Mesendoderm (in vitro differentiated cells): ENCODE data around the gene SHROOM4.

Experiments
- DNase-seq: peaks from one replicate; pipeline ENCODE4 v3.0.0; 2013
- H2AK5ac ChIP-seq: 2 replicates; pipeline ENCODE4 v1.6.1; 2013; ENCODE audit warnings: low read length, inconsistent platforms
- H2BK120ac ChIP-seq: 2 replicates; pipeline ENCODE4 v1.6.1; 2013; ENCODE audit warnings: low read depth, mild to moderate bottlenecking, low read length, moderate library complexity, mixed read lengths
- H2BK15ac ChIP-seq: replicated peaks from 2 replicates; pipeline ENCODE4 v1.6.1; 2013; ENCODE audit warnings: low read depth, mild to moderate bottlenecking, moderate library complexity
- H2BK5ac ChIP-seq: 2 replicates; pipeline ENCODE4 v1.6.1; 2013; ENCODE audit warnings: low read length, inconsistent platforms
- H3K18ac ChIP-seq: 2 replicates; pipeline ENCODE4 v1.6.1; 2013; ENCODE audit warnings: mild to moderate bottlenecking, low read length, mixed read lengths
- H3K23ac ChIP-seq: one replicate; pipeline ENCODE4 v1.6.1; 2013; ENCODE audit warnings: low read length
- H3K27ac ChIP-seq: 2 replicates; pipeline ENCODE4 v1.5.1; 2013; ENCODE audit warnings: low read depth, mild to moderate bottlenecking, inconsistent platforms, low read length, moderate library complexity
- H3K27me3 ChIP-seq: 2 replicates; pipeline ENCODE4 v1.6.1; 2013; ENCODE audit warnings: low read length, control low read depth, mild to moderate bottlenecking, inconsistent platforms; ENCODE audit not compliant: insufficient read depth, poor library complexity
- H3K36me3 ChIP-seq: 2 replicates; pipeline ENCODE4 v1.6.1; 2013; ENCODE audit warnings: low read length, inconsistent platforms; ENCODE audit not compliant: control insufficient read depth, insufficient read depth
- H3K4ac ChIP-seq: one replicate; pipeline ENCODE4 v1.6.1; 2013; ENCODE audit warnings: low read depth, mild to moderate bottlenecking, low read length, moderate library complexity
- H3K4me1 ChIP-seq: 2 replicates; pipeline ENCODE4 v1.6.1; 2013; ENCODE audit warnings: low read depth, low read length, inconsistent platforms; ENCODE audit not compliant: control insufficient read depth
- H3K4me2 ChIP-seq: 2 replicates; pipeline ENCODE4 v1.6.1; 2013; ENCODE audit warnings: low read length
- H3K4me3 ChIP-seq: 2 replicates; pipeline ENCODE4 v1.5.1; 2013; ENCODE audit warnings: mild to moderate bottlenecking, low read length
- H3K56ac ChIP-seq: one replicate; pipeline ENCODE4 v1.6.1; 2013; ENCODE audit warnings: low read length
- H3K79me1 ChIP-seq: 2 replicates; pipeline ENCODE4 v1.6.1; 2013; ENCODE audit warnings: low read length, inconsistent platforms
- H3K79me2 ChIP-seq: 2 replicates; pipeline ENCODE4 v1.6.1; 2013; ENCODE audit warnings: mild to moderate bottlenecking, low read length; ENCODE audit not compliant: control insufficient read depth, insufficient read depth
- H3K9ac ChIP-seq: 2 replicates; pipeline ENCODE4 v1.6.1; 2013; ENCODE audit warnings: low read length, inconsistent platforms
- H4K5ac ChIP-seq: one replicate; pipeline ENCODE4 v1.6.1; 2013; ENCODE audit warnings: low read length
- H4K8ac ChIP-seq: one replicate; pipeline ENCODE4 v1.6.1; 2013; ENCODE audit warnings: low read depth, mild to moderate bottlenecking, control low read depth, low read length, moderate library complexity
- WGBS: extraction: QIAGEN DNeasy Blood & Tissue Kit; methylation state at CpG from one replicate; pipeline ENCODE4 v1.1.7; 2013; ENCODE audit warnings: low lambda C conversion rate, missing lambda C conversion rate; ENCODE audit not compliant: insufficient coverage; ENCODE audit errors: extremely low coverage; 5-methylcytosine and 5-hydroxymethylcytosine counted together

The SHROOM4 gene

DNA sequence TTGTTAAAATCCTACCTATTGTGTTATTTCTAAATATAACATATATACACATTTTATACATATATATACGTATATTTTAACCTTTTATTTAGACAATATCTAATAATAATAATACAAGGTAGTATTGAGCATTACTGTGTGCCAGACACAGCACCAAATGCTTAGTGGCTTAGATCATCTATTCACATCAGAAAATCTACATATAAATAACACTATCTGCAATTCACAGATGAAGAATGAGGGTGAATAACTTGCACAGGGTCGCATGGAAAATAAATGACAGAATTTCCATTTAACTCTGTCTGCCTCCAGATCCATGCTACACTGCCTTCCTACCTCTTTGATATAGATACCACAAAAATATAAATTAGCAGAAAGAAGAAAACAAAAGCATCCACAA lies 37.7 kb downstream of the SHROOM4 start:
- Histone ChIP-seq H3K18ac (no peak overlapping the region), H3K27ac (no peak overlapping the region), H2AK5ac (no peak overlapping the region), H3K23ac (no peak overlapping the region), H3K79me2 (no peaks in the 10 kb centered on the region), H3K56ac (no peak overlapping the region), H3K9ac (no peak overlapping the region), H3K4me2 (no peak overlapping the region), H3K4me3 (no peak overlapping the region), H2BK15ac (no peak overlapping the region), H3K36me3 (no peaks in the 10 kb centered on the region), H2BK5ac (no peak overlapping the region), H3K4ac (no peak overlapping the region), H3K4me1 (no peaks in the 10 kb centered on the region), H3K27me3 (no peaks in the 10 kb centered on the region), H4K8ac (no peak overlapping the region), H3K79me1 (no peaks in the 10 kb centered on the region), H2BK120ac (no peak overlapping the region), H4K5ac (no peak overlapping the region)
- 100% methylated on average over 1 of the region's 2 CpGs for WGBS
- no peak for DNase-seq

DNA sequence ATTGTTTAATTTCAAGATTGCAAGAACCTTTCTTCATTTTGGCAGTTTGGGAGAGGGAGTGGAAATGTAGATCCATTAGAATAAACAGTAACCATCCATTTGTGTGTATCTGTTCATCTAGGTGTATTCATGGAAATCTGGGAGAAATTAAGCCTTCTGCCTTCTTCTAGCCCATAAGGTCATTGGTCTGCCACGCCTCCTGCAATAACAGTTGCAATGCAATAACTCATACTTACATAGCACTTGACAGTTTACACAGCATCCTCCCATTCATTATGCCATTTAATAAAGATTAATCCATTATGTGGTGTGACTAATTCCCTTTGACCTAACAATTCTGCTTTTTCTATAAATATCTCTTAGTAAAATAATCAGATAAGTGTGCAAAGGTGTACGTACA lies 42.6 kb downstream of the SHROOM4 start:
- no peaks in the 10 kb centered on the region for H3K79me1 ChIP-seq
- H3K27ac ChIP-seq: no peak overlapping the region
- no peak overlapping the region for H3K56ac ChIP-seq
- no peak overlapping the region for H3K23ac ChIP-seq
- no peak for DNase-seq
- H3K4me1 ChIP-seq: no peaks in the 10 kb centered on the region
- H2AK5ac ChIP-seq: no peak overlapping the region
- H3K36me3 ChIP-seq: no peaks in the 10 kb centered on the region
- no peak overlapping the region for H2BK120ac ChIP-seq
- no peak overlapping the region for H2BK15ac ChIP-seq
- no CpG with 5 or more reads among the region's 2 CpGs for WGBS
- no peaks in the 10 kb centered on the region for H3K79me2 ChIP-seq
- H4K5ac ChIP-seq: no peak overlapping the region
- no peak overlapping the region for H3K9ac ChIP-seq
- no peaks in the 10 kb centered on the region for H3K27me3 ChIP-seq
- no peak overlapping the region for H3K4me3 ChIP-seq
- H2BK5ac ChIP-seq: no peak overlapping the region
- H3K18ac ChIP-seq: no peak overlapping the region
- no peak overlapping the region for H3K4me2 ChIP-seq
- no peak overlapping the region for H3K4ac ChIP-seq
- no peak overlapping the region for H4K8ac ChIP-seq

DNA sequence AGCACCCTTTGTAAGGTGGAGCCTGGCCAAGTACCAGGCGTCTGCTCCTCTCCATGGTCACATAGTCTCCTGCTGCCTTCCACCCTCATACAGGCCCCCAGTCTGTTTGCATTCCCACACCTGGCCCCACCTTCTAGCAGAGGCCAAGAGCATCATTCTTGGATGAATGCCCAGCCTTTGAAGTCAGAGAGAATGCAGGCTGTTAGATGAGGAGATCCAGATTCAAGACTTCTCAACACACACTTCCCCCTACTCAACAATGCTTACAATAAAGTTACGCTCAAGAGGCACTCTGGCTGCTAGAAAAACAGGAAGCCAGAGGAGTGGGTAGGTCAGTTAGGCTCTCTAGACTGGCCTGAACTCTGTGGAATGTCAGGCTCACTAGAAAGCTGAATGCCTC lies 43.3 kb downstream of the SHROOM4 start:
- Histone ChIP-seq H2BK15ac (no peak overlapping the region), H3K27ac (no peak overlapping the region), H3K79me2 (no peaks in the 10 kb centered on the region), H3K4me1 (no peaks in the 10 kb centered on the region), H2AK5ac (no peak overlapping the region), H3K79me1 (no peaks in the 10 kb centered on the region), H3K27me3 (no peaks in the 10 kb centered on the region), H3K23ac (no peak overlapping the region), H3K56ac (no peak overlapping the region), H4K5ac (no peak overlapping the region), H3K18ac (no peak overlapping the region), H3K4me3 (no peak overlapping the region), H3K4me2 (no peak overlapping the region), H4K8ac (no peak overlapping the region), H3K36me3 (no peaks in the 10 kb centered on the region), H3K4ac (no peak overlapping the region), H3K9ac (no peak overlapping the region), H2BK5ac (no peak overlapping the region), H2BK120ac (no peak overlapping the region)
- peak; percentile 47 for DNase-seq
- WGBS: no CpG with 5 or more reads among the region's 2 CpGs

DNA sequence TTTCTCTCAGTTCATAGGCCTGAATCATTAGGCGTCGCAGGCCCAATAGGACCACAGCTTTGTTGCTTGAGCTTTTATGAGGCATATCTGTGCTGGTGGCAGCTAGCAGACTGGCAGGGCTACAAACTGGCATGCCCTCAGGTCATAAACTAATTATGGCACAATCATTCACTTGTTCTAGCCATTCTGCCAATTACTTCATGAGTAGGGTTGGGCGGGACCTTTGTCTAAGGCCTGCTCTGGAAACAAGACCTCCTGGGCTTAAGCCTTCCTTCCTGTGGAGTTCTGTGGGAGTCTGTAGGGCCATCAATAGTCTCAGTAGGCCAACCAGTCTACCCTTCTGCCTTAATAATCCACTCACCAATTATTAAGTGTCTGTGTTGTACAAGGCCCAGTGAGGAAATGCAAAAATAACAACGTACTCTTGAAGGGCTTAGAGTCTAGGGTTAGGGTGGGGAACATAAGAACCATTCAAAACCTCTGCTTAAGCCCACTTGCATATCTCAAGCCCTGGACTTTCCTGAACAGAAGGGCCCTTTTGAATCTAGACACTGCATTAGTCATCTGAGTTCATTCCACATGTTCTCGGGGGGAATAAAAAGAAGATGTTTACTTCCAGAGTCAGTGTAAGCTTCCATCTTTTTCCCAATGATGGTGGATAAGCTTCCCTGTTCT lies 44.5 kb downstream of the SHROOM4 start:
- H3K4me3 ChIP-seq: no peak overlapping the region
- no peak overlapping the region for H3K9ac ChIP-seq
- DNase-seq: no peak
- no peak overlapping the region for H2BK5ac ChIP-seq
- no peaks in the 10 kb centered on the region for H3K79me2 ChIP-seq
- no peak overlapping the region for H3K4me2 ChIP-seq
- no peak overlapping the region for H4K5ac ChIP-seq
- no CpG with 5 or more reads among the region's 5 CpGs for WGBS
- no peak overlapping the region for H2AK5ac ChIP-seq
- no peak overlapping the region for H2BK120ac ChIP-seq
- H3K18ac ChIP-seq: peak overlapping the region; percentile 51
- no peak overlapping the region for H4K8ac ChIP-seq
- H3K56ac ChIP-seq: no peak overlapping the region
- no peak overlapping the region for H2BK15ac ChIP-seq
- H3K79me1 ChIP-seq: no peaks in the 10 kb centered on the region
- no peaks in the 10 kb centered on the region for H3K4me1 ChIP-seq
- no peak overlapping the region for H3K23ac ChIP-seq
- H3K36me3 ChIP-seq: no peaks in the 10 kb centered on the region
- no peak overlapping the region for H3K27ac ChIP-seq
- no peaks in the 10 kb centered on the region for H3K27me3 ChIP-seq
- H3K4ac ChIP-seq: no peak overlapping the region

DNA sequence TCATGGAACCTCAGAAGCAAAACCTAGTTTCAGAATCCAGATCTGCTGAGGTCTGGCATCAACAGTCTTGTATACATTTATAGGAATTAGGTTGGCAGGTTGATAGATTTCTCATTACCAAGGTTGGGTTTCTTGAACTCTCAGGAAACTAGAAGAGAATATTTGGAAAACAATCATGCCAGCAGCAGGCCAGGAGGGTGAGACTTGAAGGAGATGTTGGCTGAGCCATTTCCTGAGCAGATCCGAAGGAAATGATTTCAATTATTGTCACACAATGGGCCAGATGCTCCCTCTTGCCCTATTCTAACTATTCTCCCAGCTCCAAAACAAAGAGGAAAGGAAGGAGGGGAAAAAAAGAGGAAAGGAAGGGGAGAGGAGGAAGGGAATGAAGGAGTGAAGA lies 45.2 kb downstream of the SHROOM4 start:
- Histone ChIP-seq H3K56ac (no peak overlapping the region), H3K18ac (no peak overlapping the region), H2AK5ac (no peak overlapping the region), H3K23ac (no peak overlapping the region), H3K27ac (no peak overlapping the region), H3K79me2 (no peaks in the 10 kb centered on the region), H2BK5ac (no peak overlapping the region), H4K5ac (no peak overlapping the region), H3K9ac (no peak overlapping the region), H3K36me3 (no peaks in the 10 kb centered on the region), H2BK120ac (no peak overlapping the region), H3K4ac (no peak overlapping the region), H4K8ac (no peak overlapping the region), H3K4me2 (no peak overlapping the region), H3K79me1 (no peaks in the 10 kb centered on the region), H3K4me1 (no peaks in the 10 kb centered on the region), H3K4me3 (no peak overlapping the region), H3K27me3 (no peaks in the 10 kb centered on the region), H2BK15ac (no peak overlapping the region)
- no CpG with 5 or more reads among the region's 1 CpG for WGBS
- DNase-seq: no peak

DNA sequence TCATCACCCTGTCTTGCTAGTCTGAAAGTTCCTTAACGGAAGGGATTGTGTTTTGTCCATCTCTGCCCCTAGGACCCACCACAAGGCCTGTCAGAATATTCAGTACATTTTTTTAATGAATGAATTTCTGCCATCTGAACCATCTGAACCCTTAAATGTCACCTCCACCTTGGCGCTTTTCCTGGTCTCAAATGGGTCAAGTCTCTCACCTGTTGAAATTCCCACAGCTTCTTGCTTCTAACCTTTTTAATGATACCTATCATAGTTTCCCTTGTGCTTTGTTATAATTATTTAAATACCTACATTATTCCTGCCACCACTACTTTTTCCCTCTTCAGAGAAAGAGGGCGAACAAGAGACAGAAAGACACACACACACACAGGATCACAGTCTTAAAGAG lies 48.0 kb downstream of the SHROOM4 start:
- Histone ChIP-seq H3K36me3 (no peaks in the 10 kb centered on the region), H3K79me1 (no peaks in the 10 kb centered on the region), H3K9ac (no peak overlapping the region), H3K4me2 (no peak overlapping the region), H2AK5ac (no peak overlapping the region), H3K4me3 (no peak overlapping the region), H3K4me1 (no peaks in the 10 kb centered on the region), H3K4ac (no peak overlapping the region), H3K27me3 (no peaks in the 10 kb centered on the region), H2BK120ac (no peak overlapping the region), H3K23ac (no peak overlapping the region), H3K56ac (no peak overlapping the region), H4K5ac (no peak overlapping the region), H2BK15ac (no peak overlapping the region), H3K18ac (no peak overlapping the region), H3K79me2 (no peaks in the 10 kb centered on the region), H2BK5ac (no peak overlapping the region), H3K27ac (no peak overlapping the region), H4K8ac (no peak overlapping the region)
- no CpG with 5 or more reads among the region's 3 CpGs for WGBS
- DNase-seq: no peak
